ENCODE data around the gene HEPHL1. TPM values are rescaled to one million over a fixed set of nuclear protein-coding genes. Genes with fewer than 3 reads are reported as not detected.
"Not testable (repeated sequence)": the region's sequence is repeated elsewhere in the genome, so short reads cannot be mapped to it uniquely, and the experiment has no call there.

Gene HEPHL1
- not detected for total RNA-seq

DNA sequence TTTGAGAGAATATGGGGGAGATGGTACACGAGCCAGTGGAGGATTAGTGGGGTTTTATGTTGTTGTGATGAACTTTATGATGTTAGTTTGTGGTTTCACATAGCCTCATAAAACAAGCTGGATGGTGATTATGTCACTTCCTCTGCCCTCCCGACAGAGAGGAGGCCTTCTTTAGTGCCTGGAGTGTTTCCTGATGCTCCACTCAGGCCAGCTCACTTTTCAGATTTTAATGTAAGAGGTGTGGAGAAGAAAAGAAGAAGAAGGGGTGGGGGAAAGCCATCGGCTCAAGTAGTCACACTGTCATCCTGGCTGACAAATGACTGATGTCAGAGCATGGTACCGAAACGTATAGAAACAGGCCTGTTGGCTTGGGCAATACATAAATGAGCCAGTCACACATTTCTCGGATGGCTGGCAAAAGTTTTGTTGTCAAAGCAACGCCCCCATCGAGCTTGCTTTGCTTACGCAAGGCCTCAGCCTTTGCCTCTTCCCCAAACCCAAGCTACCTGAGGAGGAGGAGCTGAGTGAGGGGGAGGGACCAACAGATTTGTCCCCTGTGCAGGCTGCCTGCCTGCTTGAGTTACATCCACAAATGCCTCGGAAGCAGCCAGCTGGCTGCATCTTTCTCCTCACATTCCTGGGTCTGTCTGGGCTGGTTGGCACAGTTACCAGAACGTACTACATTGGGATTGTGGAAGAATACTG, at the start of gene HEPHL1:
HEPHL1 (plus strand) TSS at position 578 of the 705 bp plus-strand sequence; CDS start at position 593, 15 bp downstream.
- Histone ChIP-seq H3K27me3 (no peaks in the 10 kb centered on the region), H3K4me3 (no peak within 1 kb of the TSS), H3K9me3 (no peaks in the 10 kb centered on the region), H3K36me3 (no peaks in the 10 kb centered on the region), H3K27ac (no peak within 1 kb of the TSS), H3K4me1 (no peaks in the 10 kb centered on the region)
- TF ChIP-seq, protein P1, sequence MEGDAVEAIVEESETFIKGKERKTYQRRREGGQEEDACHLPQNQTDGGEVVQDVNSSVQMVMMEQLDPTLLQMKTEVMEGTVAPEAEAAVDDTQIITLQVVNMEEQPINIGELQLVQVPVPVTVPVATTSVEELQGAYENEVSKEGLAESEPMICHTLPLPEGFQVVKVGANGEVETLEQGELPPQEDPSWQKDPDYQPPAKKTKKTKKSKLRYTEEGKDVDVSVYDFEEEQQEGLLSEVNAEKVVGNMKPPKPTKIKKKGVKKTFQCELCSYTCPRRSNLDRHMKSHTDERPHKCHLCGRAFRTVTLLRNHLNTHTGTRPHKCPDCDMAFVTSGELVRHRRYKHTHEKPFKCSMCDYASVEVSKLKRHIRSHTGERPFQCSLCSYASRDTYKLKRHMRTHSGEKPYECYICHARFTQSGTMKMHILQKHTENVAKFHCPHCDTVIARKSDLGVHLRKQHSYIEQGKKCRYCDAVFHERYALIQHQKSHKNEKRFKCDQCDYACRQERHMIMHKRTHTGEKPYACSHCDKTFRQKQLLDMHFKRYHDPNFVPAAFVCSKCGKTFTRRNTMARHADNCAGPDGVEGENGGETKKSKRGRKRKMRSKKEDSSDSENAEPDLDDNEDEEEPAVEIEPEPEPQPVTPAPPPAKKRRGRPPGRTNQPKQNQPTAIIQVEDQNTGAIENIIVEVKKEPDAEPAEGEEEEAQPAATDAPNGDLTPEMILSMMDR (IDR thresholded peaks at IDR 0.05), result no peak
- DNase-seq (ENCODE audit: low spot score in 2 of 2), result no peak
- intact Hi-C loops (cut with DNase I), result no loop called here

- Histone ChIP-seq H3K4me3 (no peak overlapping the region), H3K27me3 (no peaks in the 10 kb centered on the region), H3K36me3 (no peaks in the 10 kb centered on the region), H3K4me1 (no peaks in the 10 kb centered on the region), H3K27ac (no peak overlapping the region), H3K9me3 (no peaks in the 10 kb centered on the region)
- DNase-seq (ENCODE audit: low spot score in 2 of 2), result no peak
- intact Hi-C loops (cut with DNase I), result no loop called here
- TF ChIP-seq, protein P1 (IDR thresholded peaks at IDR 0.05), result no peak
Measured at GRCh38 chr11:93972790-93973189, 48.4 kb upstream of the HEPHL1 start.

DNA sequence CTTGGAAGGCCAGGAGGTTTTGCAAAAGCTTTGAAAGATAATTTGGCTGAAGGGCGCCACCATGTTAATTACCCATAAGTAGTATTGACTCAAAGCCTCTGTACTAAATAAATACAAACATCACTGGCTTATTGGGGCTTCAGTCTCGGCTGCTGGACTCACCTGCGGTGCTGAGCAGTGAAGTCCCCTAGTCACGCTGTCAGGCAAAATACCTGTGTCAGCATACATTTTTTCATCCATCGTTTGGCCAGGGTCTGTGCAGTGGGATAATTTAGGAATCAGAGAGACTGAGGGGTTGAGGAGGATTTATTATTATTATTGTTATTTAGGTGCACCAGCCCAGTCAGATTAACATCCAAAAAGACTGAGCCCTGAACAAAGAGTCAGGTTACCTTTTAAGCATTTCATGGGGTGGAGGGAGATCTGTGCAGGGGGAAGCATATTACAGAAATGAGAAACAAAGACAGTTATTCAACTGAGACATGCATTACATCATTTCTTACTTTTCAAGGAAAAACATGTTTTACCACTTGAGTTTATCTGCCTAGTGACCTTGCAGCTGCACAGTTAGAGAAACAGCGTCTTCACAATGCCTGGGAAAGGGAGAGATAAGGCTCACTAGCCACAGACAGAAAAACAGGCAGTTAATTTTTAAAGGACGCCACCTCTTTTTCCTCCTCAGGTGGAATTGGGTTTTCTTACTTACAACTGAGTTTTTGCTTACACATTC, 47.7 kb upstream of the HEPHL1 start:
- H3K36me3 ChIP-seq; H3K4me1 ChIP-seq; H3K4me3 ChIP-seq; DNase-seq (ENCODE audit: low spot score in 2 of 2); H3K27ac ChIP-seq; H3K27me3 ChIP-seq; intact Hi-C loops (cut with DNase I); H3K9me3 ChIP-seq: not testable (repeated sequence)

DNA sequence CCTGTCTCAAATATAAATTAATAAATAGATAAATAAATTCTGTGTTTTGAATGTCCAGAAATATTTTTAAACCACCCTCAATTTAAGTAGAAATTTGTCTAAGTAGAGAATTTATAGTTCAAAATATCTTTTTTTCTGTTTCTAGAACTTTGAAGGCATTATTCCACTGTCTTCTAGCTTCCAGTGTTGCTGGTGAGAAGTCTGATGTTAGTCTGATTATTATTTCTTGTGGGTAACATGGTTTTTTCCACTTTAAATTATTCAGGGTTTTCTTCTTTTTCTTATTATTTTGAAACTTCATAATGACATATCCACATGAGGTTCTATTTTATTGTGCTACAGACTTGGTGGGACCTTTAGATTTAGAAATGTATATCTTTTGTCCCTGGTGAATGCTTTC, 46.4 kb upstream of the HEPHL1 start:
- no peaks in the 10 kb centered on the region for H3K27me3 ChIP-seq
- DNase-seq (ENCODE audit: low spot score in 2 of 2), result no peak
- intact Hi-C loops (cut with DNase I), result no loop called here

GRCh38 chr11:93976577-93977254, 44.4 kb upstream of the HEPHL1 start:
- DNase-seq (ENCODE audit: low spot score in 2 of 2); intact Hi-C loops (cut with DNase I); H3K27ac ChIP-seq; H3K4me3 ChIP-seq; H3K4me1 ChIP-seq; H3K36me3 ChIP-seq; H3K9me3 ChIP-seq; H3K27me3 ChIP-seq: not testable (repeated sequence)

More for the DNA sequence above, 46.4 kb upstream of the HEPHL1 start:
- no peak overlapping the region for H3K27ac ChIP-seq
- H3K9me3 ChIP-seq, result no peaks in the 10 kb centered on the region
- no peaks in the 10 kb centered on the region for H3K4me1 ChIP-seq
- TF ChIP-seq, protein P1 (IDR thresholded peaks at IDR 0.05), result no peak
- H3K4me3 ChIP-seq, result no peak overlapping the region
- no peaks in the 10 kb centered on the region for H3K36me3 ChIP-seq

DNA sequence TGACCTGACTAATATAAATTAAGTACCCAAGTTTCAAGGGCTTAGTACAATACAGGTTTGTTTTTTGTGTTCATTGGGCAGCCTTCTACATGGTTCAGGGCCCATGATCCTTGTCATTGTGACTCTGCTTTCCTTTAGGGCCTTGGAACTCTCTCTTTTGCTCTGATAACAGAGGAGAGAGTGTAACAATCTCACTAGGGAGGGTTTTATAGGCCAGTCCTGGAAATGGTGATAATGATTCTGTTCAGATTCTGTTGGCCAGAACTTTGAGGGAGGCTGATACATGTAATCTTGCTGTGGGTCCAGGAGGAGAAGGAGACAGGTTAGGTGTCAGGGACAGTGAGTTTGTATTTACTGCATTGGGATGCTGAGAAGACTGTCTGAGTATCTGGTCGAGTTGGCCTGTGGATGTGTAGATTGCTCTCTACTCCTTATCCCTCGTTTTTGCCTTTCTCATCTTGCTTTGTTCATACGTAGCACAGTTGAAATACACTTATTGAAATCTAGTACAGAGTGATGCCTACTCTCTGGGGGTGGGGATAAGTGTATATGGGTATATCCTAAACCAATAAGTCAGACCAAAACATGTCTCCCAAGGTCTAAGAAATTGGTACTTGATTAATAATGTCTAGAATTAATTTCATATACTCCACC, 37.5 kb upstream of the HEPHL1 start:
- no peak for DNase-seq (ENCODE audit: low spot score in 2 of 2)
- H3K27ac ChIP-seq, result no peak overlapping the region
- intact Hi-C loops (cut with DNase I), result no loop called here
- no peaks in the 10 kb centered on the region for H3K27me3 ChIP-seq
- no peak overlapping the region for H3K4me3 ChIP-seq
- no peaks in the 10 kb centered on the region for H3K36me3 ChIP-seq
- no peaks in the 10 kb centered on the region for H3K4me1 ChIP-seq
- no peaks in the 10 kb centered on the region for H3K9me3 ChIP-seq
- TF ChIP-seq, protein P1 (IDR thresholded peaks at IDR 0.05), result no peak
